HG03025 (cell line): ENCODE results near the gene TLE7.

Experiments used
- ATAC-seq: cut with Tn5 transposase; IDR thresholded peaks from one replicate; pipeline ENCODE4 v1.9.1; 2021; ENCODE audit warnings: mild to moderate bottlenecking, moderate library complexity; ENCODE audit not compliant: unreplicated experiment, low FRiP score

The TLE7 gene

GRCh38 chr16:71453036-71453435 lies 11.2 kb upstream of the TLE7 start:
- no peak for ATAC-seq

GRCh38 chr16:71449020-71449419 lies 7.2 kb upstream of the TLE7 start:
- ATAC-seq = no peak

- no peak for ATAC-seq
Measured at GRCh38 chr16:71448274-71448866, 6.5 kb upstream of the TLE7 start.

GRCh38 chr16:71443714-71444113 lies 1.9 kb upstream of the TLE7 start:
- no peak for ATAC-seq

- ATAC-seq = no peak
Measured at GRCh38 chr16:71441348-71442050, 355 bp downstream of the TLE7 start.

- no peak for ATAC-seq
Measured at GRCh38 chr16:71440669-71441347, 1.0 kb downstream of the TLE7 start.

GRCh38 chr16:71439523-71439922 lies 2.3 kb downstream of the TLE7 start:
- ATAC-seq = no peak

- no peak for ATAC-seq
Measured at GRCh38 chr16:71436473-71436872, 5.4 kb downstream of the TLE7 start.

GRCh38 chr16:71432906-71433305 lies 8.9 kb downstream of the TLE7 start:
- no peak for ATAC-seq

- ATAC-seq = no peak
Measured at GRCh38 chr16:71431991-71432390, 9.9 kb downstream of the TLE7 start.

GRCh38 chr16:71431176-71431575 lies 10.7 kb downstream of the TLE7 start:
- no peak for ATAC-seq

GRCh38 chr16:71430744-71431143 lies 11.1 kb downstream of the TLE7 start:
- no peak for ATAC-seq

GRCh38 chr16:71429581-71429980 lies 12.3 kb downstream of the TLE7 start:
- no peak for ATAC-seq

- no peak for ATAC-seq
Measured at GRCh38 chr16:71428883-71429282, 13.0 kb downstream of the TLE7 start.

GRCh38 chr16:71428385-71428784 lies 13.5 kb downstream of the TLE7 start:
- ATAC-seq = no peak

GRCh38 chr16:71426880-71427615 lies 14.8 kb downstream of the TLE7 start:
- ATAC-seq = no peak

GRCh38 chr16:71426069-71426879 lies 15.6 kb downstream of the TLE7 start:
- ATAC-seq = no peak

GRCh38 chr16:71425746-71426068 lies 16.1 kb downstream of the TLE7 start:
- no peak for ATAC-seq

GRCh38 chr16:71424626-71425025 lies 17.2 kb downstream of the TLE7 start:
- ATAC-seq = no peak

GRCh38 chr16:71423865-71424264 lies 18.0 kb downstream of the TLE7 start:
- no peak for ATAC-seq

- no peak for ATAC-seq
Measured at GRCh38 chr16:71423016-71423415, 18.8 kb downstream of the TLE7 start.
